Forelimb muscle (tissue), 1 donor: ENCODE data around the gene C11orf21. TPM values are rescaled to one million over a fixed set of nuclear protein-coding genes. Genes with fewer than 3 reads are reported as not detected.

Experiments used
- DNase-seq: peaks from one replicate; pipeline ENCODE4 v3.0.0-alpha.2; 2013; ENCODE audit warnings: low read depth
- polyA plus RNA-seq: library from polyadenylated mRNA; unstranded; fragments of 120-200 nt; gene quantifications from one replicate; pipeline ENCODE4 v1.2.1, GENCODE V29; 2013; ENCODE audit not compliant: insufficient read length

Gene C11orf21
- polyA plus RNA-seq, 1 donor: 3.1 TPM

- DNase-seq: no peak
Observed at GRCh38 chr11:2308713-2309112, 7.0 kb upstream of the C11orf21 start.

- no peak for DNase-seq
Observed at GRCh38 chr11:2307501-2308331, 6.0 kb upstream of the C11orf21 start.

- DNase-seq: no peak
Observed at GRCh38 chr11:2306877-2307500, 5.3 kb upstream of the C11orf21 start.

GRCh38 chr11:2306452-2306823 lies 4.7 kb upstream of the C11orf21 start:
- DNase-seq: peak; percentile 86

- peak; percentile 65 for DNase-seq
Observed at GRCh38 chr11:2305788-2306451, 4.2 kb upstream of the C11orf21 start.

GRCh38 chr11:2305140-2305778 lies 3.5 kb upstream of the C11orf21 start:
- no peak for DNase-seq

GRCh38 chr11:2304506-2305139 lies 2.9 kb upstream of the C11orf21 start:
- no peak for DNase-seq

GRCh38 chr11:2303627-2304505 lies 2.1 kb upstream of the C11orf21 start:
- DNase-seq: no peak

- DNase-seq: no peak
Observed at GRCh38 chr11:2302896-2303626, 1.3 kb upstream of the C11orf21 start.

GRCh38 chr11:2302306-2302895 lies 683 bp upstream of the C11orf21 start:
- no peak for DNase-seq

- DNase-seq: no peak
Observed at GRCh38 chr11:2300936-2301630, 635 bp downstream of the C11orf21 start.

- no peak for DNase-seq
Observed at GRCh38 chr11:2300290-2300935, 1.3 kb downstream of the C11orf21 start.

- no peak for DNase-seq
Observed at GRCh38 chr11:2299773-2300172, 1.9 kb downstream of the C11orf21 start.

- no peak for DNase-seq
Observed at GRCh38 chr11:2298795-2299761, 2.6 kb downstream of the C11orf21 start.

GRCh38 chr11:2298131-2298794 lies 3.5 kb downstream of the C11orf21 start:
- no peak for DNase-seq

- no peak for DNase-seq
Observed at GRCh38 chr11:2297623-2298030, 4.1 kb downstream of the C11orf21 start.
